ENCODE results near the gene COL9A1.

The COL9A1 gene

GRCh38 chr6:70285201-70285600, 17.7 kb downstream of the COL9A1 start:
- no peak for DNase-seq

- DNase-seq: no peak
Measured at GRCh38 chr6:70282919-70283461, 19.9 kb downstream of the COL9A1 start.

- no peak for DNase-seq
Measured at GRCh38 chr6:70282312-70282918, 20.5 kb downstream of the COL9A1 start.

- no peak for DNase-seq
Measured at GRCh38 chr6:70281923-70282311, 21.0 kb downstream of the COL9A1 start.

DNA sequence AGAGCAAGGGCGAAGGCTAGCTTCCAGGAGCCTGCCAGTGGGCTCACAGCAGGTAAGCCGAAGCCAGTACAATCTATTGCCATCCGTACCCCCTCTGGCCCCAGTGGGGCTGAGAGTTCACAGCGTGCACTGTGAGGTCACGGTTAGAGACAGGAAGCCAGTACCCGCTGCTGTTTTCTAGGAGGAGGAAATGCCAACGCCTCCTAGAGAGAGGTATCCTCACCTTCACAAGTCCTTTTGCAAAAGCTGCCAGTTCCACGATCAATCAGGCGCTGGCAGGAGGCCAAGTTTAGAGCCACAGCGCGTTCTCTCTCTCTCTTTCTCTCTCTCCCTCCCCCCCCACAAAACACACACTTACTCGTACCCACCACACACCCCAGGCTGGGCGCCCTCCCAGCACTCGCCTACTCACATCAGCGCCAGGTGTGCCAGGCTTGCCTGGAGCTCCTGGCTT, 22.5 kb downstream of the COL9A1 start:
- peak; percentile 34 for DNase-seq

GRCh38 chr6:70277470-70277869, 25.4 kb downstream of the COL9A1 start:
- DNase-seq: no peak

GRCh38 chr6:70274338-70274737, 28.5 kb downstream of the COL9A1 start:
- no peak for DNase-seq

GRCh38 chr6:70272071-70272470, 30.8 kb downstream of the COL9A1 start:
- no peak for DNase-seq

- no peak for DNase-seq
Measured at GRCh38 chr6:70270287-70271005, 32.4 kb downstream of the COL9A1 start.

- DNase-seq: no peak
Measured at GRCh38 chr6:70266142-70266541, 36.7 kb downstream of the COL9A1 start.

DNA sequence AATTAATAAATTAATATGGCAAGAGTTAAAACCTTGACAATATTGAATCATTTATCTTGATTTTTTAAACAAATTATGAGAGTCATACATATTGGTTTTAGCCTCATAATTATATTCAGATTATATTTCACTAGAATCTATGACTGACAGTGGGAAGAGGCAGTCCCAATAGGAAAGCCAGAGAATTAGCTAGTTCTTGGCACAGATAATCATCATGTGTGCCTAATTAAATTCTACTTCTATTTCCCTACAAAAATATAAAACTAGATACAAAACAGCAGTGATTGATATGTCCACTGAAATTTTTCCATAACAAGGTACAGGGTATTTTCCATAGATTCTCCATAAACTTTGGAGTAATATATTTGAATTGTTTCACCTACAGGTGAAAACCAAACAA, 38.6 kb downstream of the COL9A1 start:
- no peak for DNase-seq

DNA sequence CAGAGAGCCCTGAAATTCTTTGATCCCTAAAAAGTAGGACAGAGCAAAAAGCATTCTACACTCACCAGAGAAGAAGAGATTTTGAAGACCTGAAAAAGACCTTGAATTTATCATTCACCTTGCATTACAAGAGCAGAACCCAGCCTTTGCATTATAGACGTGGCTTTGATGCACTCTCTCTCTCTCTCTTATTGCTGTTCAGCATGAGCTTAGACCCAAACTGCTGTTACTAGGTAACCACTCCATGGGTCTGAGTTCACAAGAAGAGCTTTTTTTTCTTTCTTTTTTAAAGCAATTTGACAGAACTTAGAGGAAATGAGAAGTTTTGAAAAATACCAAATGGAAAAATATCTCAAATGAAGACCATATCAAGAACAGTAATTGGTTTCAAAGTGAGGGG, 44.4 kb downstream of the COL9A1 start:
- DNase-seq: no peak

- no peak for DNase-seq
Measured at GRCh38 chr6:70257768-70258273, 45.1 kb downstream of the COL9A1 start.

GRCh38 chr6:70254784-70255183, 48.1 kb downstream of the COL9A1 start:
- no peak for DNase-seq

GRCh38 chr6:70253923-70254322, 49.0 kb downstream of the COL9A1 start:
- DNase-seq: no peak

GRCh38 chr6:70252604-70253003, 50.3 kb downstream of the COL9A1 start:
- no peak for DNase-seq

DNA sequence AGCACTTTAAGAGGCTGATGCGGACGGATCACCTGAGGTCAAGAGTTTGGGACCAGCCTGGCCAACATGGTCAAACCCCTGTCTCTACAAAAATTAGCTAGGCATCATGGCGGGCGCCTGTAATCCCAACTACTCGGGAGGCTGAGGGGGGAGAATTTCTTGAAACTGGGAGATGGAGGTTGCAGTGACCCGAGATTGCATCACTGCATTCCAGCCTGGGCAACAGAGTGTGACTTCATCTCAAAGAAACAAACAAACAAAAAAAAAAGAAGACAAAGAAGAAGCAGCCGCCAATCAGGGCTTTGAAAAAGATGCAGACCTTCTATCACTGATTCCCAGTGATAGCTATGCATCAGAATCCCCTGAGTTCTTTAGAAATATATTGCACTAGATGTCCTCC, 56.8 kb downstream of the COL9A1 start:
- DNase-seq: no peak

DNA sequence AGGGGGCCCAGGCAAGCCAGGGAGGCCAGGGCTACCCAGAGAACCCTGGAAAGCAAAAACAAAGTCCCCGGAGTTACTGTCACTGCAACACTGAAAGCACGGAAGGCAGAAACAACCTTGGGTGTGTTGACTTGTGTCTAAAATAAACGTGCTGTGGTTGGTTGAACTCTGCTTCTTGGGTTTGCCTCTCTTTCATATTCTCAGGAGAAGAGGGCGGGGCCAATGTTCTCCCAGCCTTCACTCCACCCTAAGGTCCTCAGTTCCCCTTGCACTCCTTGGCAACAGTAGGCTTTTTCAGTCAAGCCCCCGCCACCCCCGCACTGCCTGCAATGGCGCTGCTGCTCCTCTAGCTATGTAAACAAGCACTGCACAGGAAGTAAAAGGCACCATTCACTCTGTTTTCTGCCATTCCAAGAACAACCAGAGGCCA, 60.9 kb downstream of the COL9A1 start:
- DNase-seq: peak; percentile 12

DNA sequence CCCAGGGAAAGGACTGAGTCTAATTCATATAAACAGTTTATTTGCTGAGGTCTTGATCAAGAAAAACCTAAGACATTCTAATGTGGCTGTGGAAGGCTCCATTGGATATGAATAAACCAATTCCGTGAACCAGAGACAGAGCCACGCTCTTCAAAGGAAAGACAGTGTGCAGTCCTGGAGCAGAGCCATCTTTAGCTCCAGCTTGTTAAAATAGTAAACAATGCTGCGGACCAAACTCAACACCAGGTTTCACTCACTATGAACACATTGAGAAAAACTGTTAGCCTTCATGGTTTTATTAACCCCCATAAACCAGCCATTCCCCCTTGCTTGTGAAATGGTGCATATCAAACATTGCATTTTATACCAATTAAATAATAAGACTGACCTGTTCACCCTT, 61.9 kb downstream of the COL9A1 start:
- DNase-seq: no peak

GRCh38 chr6:70236343-70236742, 66.5 kb downstream of the COL9A1 start:
- DNase-seq: no peak

- DNase-seq: no peak
Measured at GRCh38 chr6:70234561-70235236, 68.2 kb downstream of the COL9A1 start.

DNA sequence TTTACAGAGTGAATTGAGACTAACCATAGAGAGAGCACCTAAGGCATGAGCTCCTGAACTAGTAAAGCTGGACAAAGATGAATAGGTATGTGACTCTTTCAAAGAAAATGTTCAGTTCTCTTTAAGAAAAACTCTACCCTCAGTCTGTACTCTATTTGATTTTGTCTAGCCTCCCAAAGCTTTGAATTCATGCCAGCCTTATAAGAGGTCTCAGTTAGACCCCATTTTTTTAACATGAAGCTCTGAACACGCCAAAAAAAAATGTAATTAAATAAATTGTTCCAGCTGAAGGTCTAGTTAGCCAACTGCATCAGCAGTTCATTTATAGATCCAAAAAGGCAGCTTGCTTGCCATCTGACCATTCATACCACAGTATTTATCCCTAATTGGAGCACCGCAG, 71.6 kb downstream of the COL9A1 start:
- no peak for DNase-seq

DNA sequence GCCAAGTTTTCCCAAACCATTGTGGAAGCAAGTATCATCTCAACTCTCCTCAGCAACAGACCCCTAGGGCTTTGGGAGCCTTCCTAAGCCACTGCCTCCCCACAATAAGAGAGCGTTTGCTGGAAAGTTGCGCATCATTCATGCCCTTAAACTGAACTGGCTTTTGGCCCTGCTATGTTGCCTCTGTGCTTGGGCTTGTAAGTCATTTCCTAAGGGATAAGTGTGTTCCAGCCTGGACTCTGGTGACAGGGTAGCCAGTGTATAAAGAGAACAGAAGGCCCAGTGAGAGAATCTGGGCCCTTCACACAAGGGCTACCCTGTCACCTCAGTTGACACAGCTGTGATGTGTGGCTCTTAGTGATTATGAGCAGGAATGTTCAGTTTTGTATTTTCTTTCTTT, 77.8 kb downstream of the COL9A1 start:
- no peak for DNase-seq

- no peak for DNase-seq
Measured at GRCh38 chr6:70222439-70222749, 80.5 kb downstream of the COL9A1 start.
